Measurements from ENCODE around the gene HS3ST1.

The HS3ST1 gene

DNA sequence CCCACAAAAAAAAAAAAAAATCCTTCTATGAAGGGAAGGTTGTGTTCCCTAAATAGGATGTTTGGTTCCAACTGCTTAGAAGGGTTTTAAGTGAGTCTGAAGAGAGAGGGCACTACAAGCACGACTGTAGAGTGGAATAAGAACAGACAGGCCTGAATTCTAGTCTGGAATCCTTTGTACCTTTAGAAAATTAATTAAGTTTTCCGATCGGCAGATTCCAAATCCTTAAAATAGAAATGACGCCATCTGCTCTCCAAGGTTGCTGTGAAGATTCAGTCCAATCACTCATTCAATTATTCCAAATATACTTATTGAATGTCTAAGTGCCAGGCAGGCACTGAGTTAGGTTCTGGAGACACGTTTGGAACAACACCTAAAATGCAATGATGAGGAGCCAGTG lies 3.8 kb downstream of the HS3ST1 start:
- no peaks in the 10 kb centered on the region for H3K9me3 ChIP-seq (ENCODE audit: severe bottlenecking)
- H3K27ac ChIP-seq (ENCODE audit: poor library complexity, severe bottlenecking) = no peak overlapping the region
- H3K4me3 ChIP-seq (ENCODE audit: severe bottlenecking) = no peak overlapping the region
- H3K36me3 ChIP-seq (ENCODE audit: low read depth) = no peaks in the 10 kb centered on the region
- ATAC-seq (ENCODE audit: low read depth) (no peak), DNase-seq (ENCODE audit: low spot score) (no peak)
- peaks cover 2% of the 10 kb centered on the region for H3K4me1 ChIP-seq (ENCODE audit: insufficient read depth, poor library complexity, severe bottlenecking)
- TF ChIP-seq, protein P1, sequence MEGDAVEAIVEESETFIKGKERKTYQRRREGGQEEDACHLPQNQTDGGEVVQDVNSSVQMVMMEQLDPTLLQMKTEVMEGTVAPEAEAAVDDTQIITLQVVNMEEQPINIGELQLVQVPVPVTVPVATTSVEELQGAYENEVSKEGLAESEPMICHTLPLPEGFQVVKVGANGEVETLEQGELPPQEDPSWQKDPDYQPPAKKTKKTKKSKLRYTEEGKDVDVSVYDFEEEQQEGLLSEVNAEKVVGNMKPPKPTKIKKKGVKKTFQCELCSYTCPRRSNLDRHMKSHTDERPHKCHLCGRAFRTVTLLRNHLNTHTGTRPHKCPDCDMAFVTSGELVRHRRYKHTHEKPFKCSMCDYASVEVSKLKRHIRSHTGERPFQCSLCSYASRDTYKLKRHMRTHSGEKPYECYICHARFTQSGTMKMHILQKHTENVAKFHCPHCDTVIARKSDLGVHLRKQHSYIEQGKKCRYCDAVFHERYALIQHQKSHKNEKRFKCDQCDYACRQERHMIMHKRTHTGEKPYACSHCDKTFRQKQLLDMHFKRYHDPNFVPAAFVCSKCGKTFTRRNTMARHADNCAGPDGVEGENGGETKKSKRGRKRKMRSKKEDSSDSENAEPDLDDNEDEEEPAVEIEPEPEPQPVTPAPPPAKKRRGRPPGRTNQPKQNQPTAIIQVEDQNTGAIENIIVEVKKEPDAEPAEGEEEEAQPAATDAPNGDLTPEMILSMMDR (IDR thresholded peaks at IDR 0.05; ENCODE audit: poor library complexity, severe bottlenecking) = no peak
- H3K27me3 ChIP-seq (ENCODE audit: insufficient read depth, poor library complexity, severe bottlenecking) = peaks cover 3% of the 10 kb centered on the region

DNA sequence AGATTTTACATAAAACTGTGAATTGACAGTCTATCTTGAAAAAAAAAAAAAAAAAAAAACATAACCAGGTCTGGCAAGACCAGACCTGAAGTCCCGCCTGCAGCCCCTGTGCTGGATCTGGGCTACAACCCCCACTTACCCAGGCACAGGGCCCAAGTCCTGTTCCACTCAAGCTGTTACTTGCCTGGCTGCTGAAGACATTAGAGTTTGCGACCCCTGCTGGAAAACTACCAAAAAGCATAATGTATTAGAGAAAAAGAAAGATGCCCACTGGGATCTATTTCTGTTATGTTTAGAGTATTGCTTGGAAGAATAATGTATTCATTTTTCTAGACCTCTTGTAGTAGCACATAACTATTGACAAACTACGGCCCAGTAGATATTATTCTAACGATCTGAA lies 4.7 kb downstream of the HS3ST1 start:
- Histone ChIP-seq H3K4me1 (ENCODE audit: insufficient read depth, poor library complexity, severe bottlenecking) (no peaks in the 10 kb centered on the region), H3K27ac (ENCODE audit: poor library complexity, severe bottlenecking) (no peak overlapping the region), H3K4me3 (ENCODE audit: severe bottlenecking) (no peak overlapping the region), H3K27me3 (ENCODE audit: insufficient read depth, poor library complexity, severe bottlenecking) (peaks cover 3% of the 10 kb centered on the region), H3K36me3 (ENCODE audit: low read depth) (no peaks in the 10 kb centered on the region), H3K9me3 (ENCODE audit: severe bottlenecking) (no peaks in the 10 kb centered on the region)
- no peak for ATAC-seq (ENCODE audit: low read depth)
- TF ChIP-seq, protein P1 (IDR thresholded peaks at IDR 0.05; ENCODE audit: poor library complexity, severe bottlenecking) = peak; percentile 74
- peak; percentile 56 for DNase-seq (ENCODE audit: low spot score)

DNA sequence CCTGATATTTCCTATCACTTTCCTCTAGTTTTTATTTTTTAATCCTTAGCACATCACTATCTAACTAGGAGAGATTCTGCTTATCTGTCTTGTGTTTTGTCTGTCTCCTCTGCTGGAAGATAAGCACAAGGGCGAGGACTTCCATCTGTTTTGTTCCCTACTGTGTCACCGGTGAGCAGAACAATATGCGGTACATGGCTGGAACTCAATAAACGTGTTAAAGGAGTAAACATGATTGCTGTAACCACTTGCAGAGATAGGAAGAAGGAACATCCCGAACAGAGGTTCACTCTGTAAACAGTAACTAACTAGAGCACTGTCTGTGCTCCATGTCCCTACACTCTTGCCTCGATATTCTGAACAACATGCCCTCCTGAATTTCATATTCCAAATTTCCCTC lies 5.2 kb downstream of the HS3ST1 start:
- H3K36me3 ChIP-seq (ENCODE audit: low read depth) = no peaks in the 10 kb centered on the region
- peaks cover 3% of the 10 kb centered on the region for H3K27me3 ChIP-seq (ENCODE audit: insufficient read depth, poor library complexity, severe bottlenecking)
- ATAC-seq (ENCODE audit: low read depth) (no peak), DNase-seq (ENCODE audit: low spot score) (no peak)
- no peaks in the 10 kb centered on the region for H3K4me1 ChIP-seq (ENCODE audit: insufficient read depth, poor library complexity, severe bottlenecking)
- no peak overlapping the region for H3K27ac ChIP-seq (ENCODE audit: poor library complexity, severe bottlenecking)
- H3K4me3 ChIP-seq (ENCODE audit: severe bottlenecking) = no peak overlapping the region
- TF ChIP-seq, protein P1 (IDR thresholded peaks at IDR 0.05; ENCODE audit: poor library complexity, severe bottlenecking) = no peak
- no peaks in the 10 kb centered on the region for H3K9me3 ChIP-seq (ENCODE audit: severe bottlenecking)

DNA sequence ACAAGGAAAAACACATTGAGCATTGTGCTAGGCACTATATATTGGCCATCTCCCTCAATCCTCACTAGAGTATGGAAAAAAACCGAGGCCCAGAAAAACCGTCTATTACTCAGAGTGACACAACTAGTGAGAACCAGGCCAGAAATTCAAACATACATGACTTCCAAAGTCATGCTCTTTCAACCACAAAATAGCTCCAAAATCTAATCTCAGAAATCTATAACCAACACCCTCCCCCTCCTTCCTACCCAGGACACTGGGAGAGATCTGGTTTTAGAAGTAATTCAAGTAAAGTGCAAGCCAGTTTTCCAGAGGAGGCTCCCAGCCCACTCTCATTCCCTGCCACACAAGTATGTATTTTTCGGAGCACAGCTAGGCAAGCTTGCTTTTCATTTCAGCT lies 7.6 kb downstream of the HS3ST1 start:
- no peak overlapping the region for H3K4me3 ChIP-seq (ENCODE audit: severe bottlenecking)
- no peaks in the 10 kb centered on the region for H3K27me3 ChIP-seq (ENCODE audit: insufficient read depth, poor library complexity, severe bottlenecking)
- H3K27ac ChIP-seq (ENCODE audit: poor library complexity, severe bottlenecking) = no peak overlapping the region
- TF ChIP-seq, protein P1 (IDR thresholded peaks at IDR 0.05; ENCODE audit: poor library complexity, severe bottlenecking) = no peak
- DNase-seq (ENCODE audit: low spot score) (no peak), ATAC-seq (ENCODE audit: low read depth) (no peak)
- no peaks in the 10 kb centered on the region for H3K9me3 ChIP-seq (ENCODE audit: severe bottlenecking)
- no peaks in the 10 kb centered on the region for H3K36me3 ChIP-seq (ENCODE audit: low read depth)
- H3K4me1 ChIP-seq (ENCODE audit: insufficient read depth, poor library complexity, severe bottlenecking) = no peaks in the 10 kb centered on the region

DNA sequence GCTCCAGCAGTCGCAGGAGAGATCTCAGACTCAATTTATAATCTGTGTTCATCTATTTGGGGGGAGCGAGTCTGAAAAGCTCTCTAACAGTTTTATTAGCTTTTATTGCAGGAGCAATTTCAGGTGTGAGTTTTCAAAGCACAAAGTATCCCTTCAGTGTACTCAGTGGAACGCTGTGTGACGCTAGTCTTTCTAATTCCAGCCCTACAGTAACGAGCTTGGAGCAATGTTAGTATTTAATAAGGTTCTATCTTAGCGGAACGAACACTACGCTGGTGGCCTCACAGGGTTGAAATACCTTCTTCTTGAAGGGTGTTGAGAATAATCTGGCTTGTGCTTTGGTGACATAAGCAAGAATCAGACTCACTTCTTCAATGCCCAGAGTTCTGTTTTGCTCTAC lies 8.4 kb downstream of the HS3ST1 start:
- TF ChIP-seq, protein P1 (IDR thresholded peaks at IDR 0.05; ENCODE audit: poor library complexity, severe bottlenecking) = no peak
- DNase-seq (ENCODE audit: low spot score) = no peak
- Histone ChIP-seq H3K4me3 (ENCODE audit: severe bottlenecking) (no peak overlapping the region), H3K36me3 (ENCODE audit: low read depth) (no peaks in the 10 kb centered on the region), H3K9me3 (ENCODE audit: severe bottlenecking) (no peaks in the 10 kb centered on the region), H3K4me1 (ENCODE audit: insufficient read depth, poor library complexity, severe bottlenecking) (no peaks in the 10 kb centered on the region), H3K27ac (ENCODE audit: poor library complexity, severe bottlenecking) (no peak overlapping the region), H3K27me3 (ENCODE audit: insufficient read depth, poor library complexity, severe bottlenecking) (no peaks in the 10 kb centered on the region)
- no peak for ATAC-seq (ENCODE audit: low read depth)
